ENCODE measurements around the gene SPG7. TPM values are rescaled to one million over a fixed set of nuclear protein-coding genes. Genes with fewer than 3 reads are reported as not detected.

SPG7 gene
- total and polyA plus RNA-seq, 11 donors, result 84.0 to 168 (median 95.9) TPM

DNA sequence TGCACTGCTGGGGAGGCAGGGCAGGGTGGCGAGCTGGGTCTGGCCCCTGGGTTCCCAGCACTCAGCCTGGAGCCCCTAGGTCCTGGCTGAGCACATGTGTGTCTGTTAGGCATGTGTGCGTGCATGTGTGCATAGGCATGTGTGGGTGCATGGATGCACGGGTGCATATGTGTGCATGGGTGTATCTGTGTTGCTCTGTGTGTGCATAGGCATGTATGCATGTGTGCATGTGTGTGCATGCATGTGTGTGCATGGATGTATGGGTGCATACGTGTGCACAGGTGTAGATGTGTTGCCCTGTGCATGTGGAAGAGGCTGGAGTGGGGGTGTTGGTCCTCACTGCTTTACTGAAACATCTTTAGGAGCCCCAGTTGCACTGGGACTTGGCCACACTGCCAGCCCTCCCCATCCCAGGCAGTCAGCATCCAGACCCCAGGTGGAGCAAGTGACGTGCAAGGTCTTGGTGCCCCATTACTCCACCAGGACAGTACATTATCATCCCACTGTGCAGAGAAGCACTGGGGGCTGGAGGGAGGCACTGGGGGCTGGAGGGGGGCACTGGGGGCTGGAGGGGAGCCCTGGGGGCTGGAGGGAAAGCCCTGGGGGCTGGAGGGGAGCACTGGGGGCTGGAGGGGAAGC, 94.9 kb downstream of the SPG7 start:
- no peak for DNase-seq
- 63 to 72% (median 63%) methylated on average over 4 to 5 of the region's 5 CpGs for WGBS, 4 donors
- ATAC-seq, result no peak
- intact Hi-C loops (cut with DNase I), result no loop called here
- Histone ChIP-seq H3K36me3 (no peaks in the 10 kb centered on the region), H3K27ac (no peak overlapping the region), H3K27me3 (peaks cover 0 to 12% (median 0%) of the 10 kb centered on the region in 9 donors), H3K4me3 (no peak overlapping the region), H3K9me3 (no peaks in the 10 kb centered on the region), H3K4me1 (peaks cover 0 to 14% (median 3%) of the 10 kb centered on the region in 12 donors)
- TF ChIP-seq, protein P1, sequence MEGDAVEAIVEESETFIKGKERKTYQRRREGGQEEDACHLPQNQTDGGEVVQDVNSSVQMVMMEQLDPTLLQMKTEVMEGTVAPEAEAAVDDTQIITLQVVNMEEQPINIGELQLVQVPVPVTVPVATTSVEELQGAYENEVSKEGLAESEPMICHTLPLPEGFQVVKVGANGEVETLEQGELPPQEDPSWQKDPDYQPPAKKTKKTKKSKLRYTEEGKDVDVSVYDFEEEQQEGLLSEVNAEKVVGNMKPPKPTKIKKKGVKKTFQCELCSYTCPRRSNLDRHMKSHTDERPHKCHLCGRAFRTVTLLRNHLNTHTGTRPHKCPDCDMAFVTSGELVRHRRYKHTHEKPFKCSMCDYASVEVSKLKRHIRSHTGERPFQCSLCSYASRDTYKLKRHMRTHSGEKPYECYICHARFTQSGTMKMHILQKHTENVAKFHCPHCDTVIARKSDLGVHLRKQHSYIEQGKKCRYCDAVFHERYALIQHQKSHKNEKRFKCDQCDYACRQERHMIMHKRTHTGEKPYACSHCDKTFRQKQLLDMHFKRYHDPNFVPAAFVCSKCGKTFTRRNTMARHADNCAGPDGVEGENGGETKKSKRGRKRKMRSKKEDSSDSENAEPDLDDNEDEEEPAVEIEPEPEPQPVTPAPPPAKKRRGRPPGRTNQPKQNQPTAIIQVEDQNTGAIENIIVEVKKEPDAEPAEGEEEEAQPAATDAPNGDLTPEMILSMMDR (IDR thresholded peaks at IDR 0.05), result no peak
- no peak for TF ChIP-seq POLR2A (IDR thresholded peaks at IDR 0.05)

DNA sequence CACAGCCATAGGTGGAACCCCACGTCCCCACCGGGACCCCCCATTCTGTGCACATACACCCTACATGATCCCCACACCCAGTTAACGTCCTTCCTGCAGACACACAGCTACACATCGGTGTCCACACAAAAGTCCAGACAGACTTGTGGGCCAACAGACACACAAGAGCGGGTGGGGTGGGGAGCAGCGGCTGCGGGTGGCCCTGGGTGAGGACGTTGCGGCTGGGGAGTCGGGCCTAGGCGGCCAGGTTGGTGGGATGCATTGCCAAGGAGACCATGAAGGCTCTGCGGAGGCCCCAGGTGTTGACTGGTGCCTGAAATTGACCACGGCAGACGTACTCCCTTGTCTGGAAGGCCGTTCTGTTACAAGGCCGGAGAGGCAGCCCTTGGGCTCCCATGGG, 96.6 kb downstream of the SPG7 start:
- peaks cover 0 to 12% (median 0%) of the 10 kb centered on the region in 9 donors for H3K27me3 ChIP-seq
- 79 to 89% (median 84%) methylated on average over 16 of the region's 16 CpGs for WGBS, 4 donors
- H3K27ac ChIP-seq, result no peak overlapping the region

DNA sequence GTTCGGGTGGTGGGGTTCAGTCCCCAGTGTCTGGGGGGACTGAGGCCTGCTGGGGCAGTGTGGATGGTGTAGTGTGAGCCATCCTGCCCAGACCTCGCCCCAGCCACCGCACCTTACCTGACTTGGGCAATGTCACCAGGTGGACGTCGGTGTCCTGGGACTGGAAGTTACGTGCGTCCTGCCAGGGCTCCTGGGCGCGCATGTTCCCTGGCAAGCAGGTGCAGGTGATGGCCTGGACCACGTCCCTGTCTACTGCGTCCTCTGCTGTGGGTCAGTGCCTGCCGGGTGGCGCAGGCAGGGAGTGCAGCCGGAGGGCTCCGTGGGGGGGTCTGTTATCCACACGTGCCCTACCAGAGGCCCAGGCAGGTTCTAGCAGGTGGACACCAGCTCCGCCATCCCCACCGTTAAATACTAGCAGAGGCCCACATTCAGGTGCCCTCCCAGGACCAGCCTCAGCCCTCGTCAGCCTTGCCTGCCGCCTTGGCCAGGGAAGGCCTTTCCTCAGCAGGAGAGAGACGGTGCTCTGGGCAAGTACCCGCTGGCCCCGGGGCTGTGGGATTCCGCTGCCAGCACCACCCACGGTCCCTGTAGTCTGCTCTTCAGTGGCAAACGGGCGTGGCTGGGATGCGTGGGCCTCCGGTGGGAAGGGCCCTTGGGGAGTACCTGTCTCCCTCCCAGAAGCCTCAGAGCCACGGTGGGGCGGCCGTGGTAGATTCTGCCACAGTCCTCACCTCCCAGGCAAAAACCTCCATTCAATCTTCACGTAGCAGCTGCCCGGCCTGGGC, 97.2 kb downstream of the SPG7 start:
- Histone ChIP-seq H3K4me1 (peaks cover 0 to 14% (median 3%) of the 10 kb centered on the region in 12 donors), H3K9me3 (no peaks in the 10 kb centered on the region), H3K4me3 (no peak overlapping the region), H3K27ac (no peak overlapping the region), H3K36me3 (no peaks in the 10 kb centered on the region), H3K27me3 (peaks cover 0 to 12% (median 0%) of the 10 kb centered on the region in 9 donors)
- intact Hi-C loops (cut with DNase I), result no loop called here
- TF ChIP-seq, protein P1 (IDR thresholded peaks at IDR 0.05), result no peak
- no peak for TF ChIP-seq POLR2A (IDR thresholded peaks at IDR 0.05)
- DNase-seq (no peak), ATAC-seq (no peak)
- 89 to 97% (median 92%) methylated on average over 21 to 34 of the region's 34 CpGs for WGBS, 4 donors

More for the DNA sequence above, 96.6 kb downstream of the SPG7 start:
- no peaks in the 10 kb centered on the region for H3K9me3 ChIP-seq
- DNase-seq (no peak), ATAC-seq (no peak)
- no peak for TF ChIP-seq POLR2A (IDR thresholded peaks at IDR 0.05)
- TF ChIP-seq, protein P1 (IDR thresholded peaks at IDR 0.05), result no peak
- intact Hi-C loops (cut with DNase I), result no loop called here
- no peak overlapping the region for H3K4me3 ChIP-seq
- no peaks in the 10 kb centered on the region for H3K36me3 ChIP-seq
- H3K4me1 ChIP-seq, result peaks cover 0 to 14% (median 3%) of the 10 kb centered on the region in 12 donors

DNA sequence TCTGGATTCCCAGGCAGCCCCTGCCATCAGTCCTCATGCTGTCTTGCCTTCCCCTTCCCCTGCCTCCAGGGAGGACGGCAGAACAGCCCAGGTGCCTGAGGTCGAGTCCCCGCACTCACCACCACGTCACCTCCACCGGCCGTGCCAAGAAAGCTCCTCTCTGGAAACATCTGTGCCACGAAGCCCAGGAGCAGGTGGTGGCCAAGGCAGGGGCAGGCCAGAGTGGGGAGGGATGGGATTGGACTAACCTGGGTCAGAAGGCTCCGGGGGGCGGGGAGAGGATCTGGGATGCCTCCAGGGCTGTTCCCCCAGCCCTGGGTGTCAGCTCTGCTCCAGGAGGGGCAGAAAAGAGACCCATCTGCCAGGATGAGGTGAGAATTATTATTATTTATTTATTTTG, 97.8 kb downstream of the SPG7 start:
- Histone ChIP-seq H3K27ac (no peak overlapping the region), H3K27me3 (peaks cover 0 to 12% (median 0%) of the 10 kb centered on the region in 9 donors), H3K4me1 (peaks cover 0 to 14% (median 3%) of the 10 kb centered on the region in 12 donors), H3K4me3 (no peak overlapping the region), H3K36me3 (no peaks in the 10 kb centered on the region), H3K9me3 (no peaks in the 10 kb centered on the region)
- DNase-seq (no peak), ATAC-seq (no peak)
- 79 to 93% (median 85%) methylated on average over 2 to 9 of the region's 9 CpGs for WGBS, 4 donors
- TF ChIP-seq POLR2A (IDR thresholded peaks at IDR 0.05), result no peak
- TF ChIP-seq, protein P1 (IDR thresholded peaks at IDR 0.05), result no peak
- intact Hi-C loops (cut with DNase I), result no loop called here

All from heart left ventricle (tissue), 16 donors.